ENCODE data around the gene RGMB.

RGMB gene

GRCh38 chr5:98768960-98769209, 4.6 kb upstream of the RGMB start:
- DNase-seq, result no peak

GRCh38 chr5:98769210-98769958, 4.1 kb upstream of the RGMB start:
- no peak for DNase-seq

- no peak for DNase-seq
These were observed 3.6 kb upstream of the RGMB start for GRCh38 chr5:98769959-98770208.

- DNase-seq, result peak; percentile 48
These were observed 3.1 kb upstream of the RGMB start for GRCh38 chr5:98770209-98770910.

GRCh38 chr5:98770911-98771322, 2.5 kb upstream of the RGMB start:
- peak; percentile 48 for DNase-seq

- peak; percentile 95 for DNase-seq
These were observed 1.9 kb upstream of the RGMB start for GRCh38 chr5:98771382-98772109.

- peak; percentile 82 for DNase-seq
These were observed 849 bp upstream of the RGMB start for GRCh38 chr5:98772415-98773213.

GRCh38 chr5:98773214-98773463, 324 bp upstream of the RGMB start:
- no peak for DNase-seq

- peak; percentile 48 for DNase-seq
These were observed 950 bp downstream of the RGMB start for GRCh38 chr5:98774192-98775033.

- no peak for DNase-seq
These were observed 2.0 kb downstream of the RGMB start for GRCh38 chr5:98775246-98776065.

- no peak for DNase-seq
These were observed 2.7 kb downstream of the RGMB start for GRCh38 chr5:98776066-98776705.

- DNase-seq, result no peak
These were observed 3.8 kb downstream of the RGMB start for GRCh38 chr5:98777295-98777694.

- DNase-seq, result no peak
These were observed 5.9 kb downstream of the RGMB start for GRCh38 chr5:98779264-98779877.

GRCh38 chr5:98780390-98780789, 6.9 kb downstream of the RGMB start:
- DNase-seq, result no peak

- no peak for DNase-seq
These were observed 8.1 kb downstream of the RGMB start for GRCh38 chr5:98781520-98781919.

- no peak for DNase-seq
These were observed 8.5 kb downstream of the RGMB start for GRCh38 chr5:98781964-98782363.

- DNase-seq, result no peak
These were observed 9.7 kb downstream of the RGMB start for GRCh38 chr5:98783051-98783649.

GRCh38 chr5:98784411-98784810, 10.9 kb downstream of the RGMB start:
- DNase-seq, result no peak

GRCh38 chr5:98785244-98785643, 11.8 kb downstream of the RGMB start:
- DNase-seq, result no peak

GRCh38 chr5:98786191-98786853, 12.9 kb downstream of the RGMB start:
- no peak for DNase-seq

Measured in NCI-H2029 treated with DMSO at 0.1 percent for 48 hours (cell line).